NCI-H1417 (cell line): ENCODE results near the gene GFY.

ENCODE experiments used
- DNase-seq, 3 experiments: peaks; one replicate each; lab custom pipeline; 2025; lab: John Stamatoyannopoulos, UW

Gene GFY, protein sequence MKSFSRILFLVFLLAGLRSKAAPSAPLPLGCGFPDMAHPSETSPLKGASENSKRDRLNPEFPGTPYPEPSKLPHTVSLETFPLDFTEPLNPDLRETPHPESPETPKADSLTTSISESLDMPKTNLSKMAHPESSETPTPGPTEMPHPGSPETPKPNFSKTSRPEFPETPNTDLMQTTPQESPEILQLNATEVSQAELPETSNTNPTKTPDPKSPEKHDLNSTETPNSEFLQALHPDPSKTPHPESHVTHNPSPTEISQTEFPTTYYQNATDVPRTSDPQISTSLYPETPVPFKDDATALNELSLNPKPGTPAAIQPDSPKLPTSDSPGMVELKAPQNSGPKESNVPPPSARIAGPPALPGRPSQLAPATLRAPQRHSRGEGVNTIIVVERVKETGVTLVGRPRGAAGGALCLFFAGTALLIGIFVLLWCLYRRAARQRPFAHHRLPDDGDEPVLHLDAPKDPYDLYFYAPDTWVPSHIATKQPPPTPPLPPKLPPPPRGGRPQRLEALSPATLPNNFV

DNA sequence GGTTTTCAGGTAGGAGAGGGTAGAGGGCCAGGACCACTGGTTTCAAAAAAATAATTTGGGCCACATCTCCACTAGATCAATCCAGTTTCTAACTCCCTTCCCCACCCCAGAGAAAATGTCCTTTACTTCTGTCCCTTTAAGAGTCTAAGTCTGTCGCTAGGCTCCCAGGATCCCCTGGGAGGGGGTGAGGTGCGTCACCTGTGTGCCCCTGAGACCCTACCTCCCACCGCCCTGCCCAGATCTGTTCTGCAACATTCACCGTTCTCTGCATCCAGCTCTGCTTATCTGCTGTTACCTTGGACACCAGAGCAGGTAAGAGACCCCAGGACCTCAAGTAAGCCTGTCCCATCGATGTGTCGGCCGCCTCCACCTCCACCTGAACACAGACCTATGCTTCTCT is at the start of gene GFY:
Gene GFY (plus strand): TSS at position 211 of the 400 bp plus-strand sequence. CDS start 1,043 bp downstream, outside the sequence.
- no peak for DNase-seq

DNA sequence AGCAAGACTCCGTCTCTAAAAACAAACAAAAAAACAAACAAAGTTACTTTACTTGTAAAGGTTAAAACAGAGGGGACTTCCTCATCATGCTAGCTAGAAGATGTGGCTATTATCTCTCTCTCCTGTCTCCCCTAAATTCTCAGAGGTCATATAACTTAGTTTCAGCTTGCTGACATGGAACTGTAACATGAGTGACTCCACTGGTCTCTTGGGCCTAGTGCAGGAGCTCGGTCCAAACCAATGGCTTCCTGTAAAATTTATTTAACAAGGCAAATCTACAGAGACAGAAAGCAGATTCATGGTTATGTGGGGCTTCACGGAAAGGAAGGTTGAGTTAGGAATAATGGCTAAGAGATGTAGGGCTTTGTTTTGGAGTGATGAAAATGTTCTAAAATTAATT is 46.7 kb upstream of the GFY start:
- DNase-seq = no peak

DNA sequence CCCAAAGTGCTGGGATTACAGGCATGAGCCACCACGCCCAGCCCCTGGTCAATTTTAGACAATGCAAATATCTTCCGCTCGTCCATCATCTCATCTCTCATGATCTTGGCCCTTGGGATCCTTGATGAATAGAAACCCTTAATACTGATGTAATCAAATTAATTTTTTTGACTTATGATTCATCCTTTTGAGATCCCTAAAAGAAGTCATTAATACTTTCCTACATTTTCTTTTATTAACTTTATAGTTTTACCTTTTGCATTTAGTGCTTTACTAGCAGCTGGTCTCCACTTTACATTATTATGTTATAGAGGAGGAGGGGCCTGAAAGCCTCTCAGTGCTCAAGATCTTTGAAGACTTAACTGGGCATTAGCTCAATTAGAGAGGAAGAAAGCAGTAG is 44.8 kb upstream of the GFY start:
- no peak for DNase-seq

DNA sequence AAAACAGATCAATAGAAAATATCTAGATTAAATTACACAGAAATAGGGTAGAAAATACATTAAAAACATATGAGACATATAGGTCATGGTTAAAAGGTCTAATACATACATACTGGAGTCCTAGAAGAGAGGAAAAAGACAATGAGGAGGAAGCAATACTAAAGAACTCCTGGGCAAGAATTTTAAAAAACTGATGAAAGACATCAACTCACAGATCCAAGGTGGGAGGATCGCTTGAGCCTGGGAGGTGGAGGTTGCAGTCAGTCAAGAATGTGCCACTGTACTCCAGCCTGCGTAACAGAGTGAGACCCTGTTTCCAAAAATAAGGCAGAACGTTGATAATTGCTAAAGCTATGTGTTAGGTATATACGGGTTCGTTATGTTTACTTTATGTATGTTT is 42.5 kb upstream of the GFY start:
- no peak for DNase-seq

DNA sequence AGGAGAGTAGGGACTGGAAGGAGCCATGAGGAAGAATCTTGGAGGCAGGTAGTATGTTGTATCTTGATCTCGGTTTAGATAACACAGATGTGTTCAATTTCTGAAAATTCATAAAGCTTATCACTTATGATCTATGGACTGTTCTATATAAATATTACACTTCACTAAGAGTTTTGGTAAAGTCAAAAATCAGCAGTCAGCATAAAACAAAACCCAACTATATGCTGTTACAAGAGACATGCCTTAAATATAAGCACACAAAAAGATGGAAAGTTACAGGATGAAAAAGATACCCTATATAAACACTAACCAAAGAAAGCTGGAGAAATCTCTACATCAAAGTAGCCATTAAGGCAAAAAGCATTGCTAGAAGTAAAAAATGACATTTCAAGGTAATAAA is 41.6 kb upstream of the GFY start:
- DNase-seq = no peak

DNA sequence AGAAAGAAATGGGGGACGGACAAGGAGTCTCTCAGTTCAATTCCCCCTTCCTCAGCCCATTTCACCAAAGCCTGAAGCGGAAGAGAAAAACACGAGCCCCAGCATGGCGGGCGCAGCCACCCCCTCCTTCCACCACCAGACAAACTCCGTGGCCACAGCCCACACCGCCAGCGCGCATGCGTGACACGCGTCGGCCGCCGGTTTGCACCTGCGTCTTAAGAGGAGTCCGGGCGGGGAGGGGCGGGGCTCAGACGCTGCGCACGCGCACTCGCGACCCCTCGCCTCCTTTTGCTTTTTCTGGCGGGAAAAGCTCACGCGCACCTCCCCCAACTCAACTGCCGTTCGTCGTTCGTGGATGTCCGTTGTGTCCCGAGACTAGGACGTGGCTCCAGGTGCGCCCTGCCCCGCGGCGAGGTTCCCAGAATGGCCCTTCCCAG is 37.2 kb upstream of the GFY start, which contains the start of gene KASH5:
Gene KASH5 (plus strand): TSS at position 314 of the 437 bp plus-strand sequence. CDS start 2,635 bp downstream, outside the sequence.
- peak in 1 of 3 experiments; percentile 24 for DNase-seq

DNA sequence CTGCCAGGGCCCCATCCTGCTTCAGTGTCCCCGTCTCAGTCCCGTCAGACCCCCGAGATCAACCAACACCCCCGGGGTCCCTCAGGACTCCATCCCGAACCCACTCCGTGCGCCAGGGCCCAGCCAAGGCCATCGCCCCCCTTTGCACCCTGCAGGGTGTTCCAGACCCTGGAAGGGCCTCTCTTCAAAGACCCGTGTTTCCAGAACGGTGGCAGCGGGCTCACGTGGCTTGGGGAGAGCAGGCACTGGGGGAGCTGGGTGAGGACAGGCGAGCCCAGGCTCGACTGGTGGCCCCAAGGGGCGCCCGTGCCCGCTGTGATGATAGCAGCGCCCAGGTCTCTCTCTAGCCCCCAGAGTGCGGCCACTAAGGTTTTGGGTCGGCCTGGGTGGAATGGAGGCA is 35.8 kb upstream of the GFY start:
- no peak for DNase-seq

DNA sequence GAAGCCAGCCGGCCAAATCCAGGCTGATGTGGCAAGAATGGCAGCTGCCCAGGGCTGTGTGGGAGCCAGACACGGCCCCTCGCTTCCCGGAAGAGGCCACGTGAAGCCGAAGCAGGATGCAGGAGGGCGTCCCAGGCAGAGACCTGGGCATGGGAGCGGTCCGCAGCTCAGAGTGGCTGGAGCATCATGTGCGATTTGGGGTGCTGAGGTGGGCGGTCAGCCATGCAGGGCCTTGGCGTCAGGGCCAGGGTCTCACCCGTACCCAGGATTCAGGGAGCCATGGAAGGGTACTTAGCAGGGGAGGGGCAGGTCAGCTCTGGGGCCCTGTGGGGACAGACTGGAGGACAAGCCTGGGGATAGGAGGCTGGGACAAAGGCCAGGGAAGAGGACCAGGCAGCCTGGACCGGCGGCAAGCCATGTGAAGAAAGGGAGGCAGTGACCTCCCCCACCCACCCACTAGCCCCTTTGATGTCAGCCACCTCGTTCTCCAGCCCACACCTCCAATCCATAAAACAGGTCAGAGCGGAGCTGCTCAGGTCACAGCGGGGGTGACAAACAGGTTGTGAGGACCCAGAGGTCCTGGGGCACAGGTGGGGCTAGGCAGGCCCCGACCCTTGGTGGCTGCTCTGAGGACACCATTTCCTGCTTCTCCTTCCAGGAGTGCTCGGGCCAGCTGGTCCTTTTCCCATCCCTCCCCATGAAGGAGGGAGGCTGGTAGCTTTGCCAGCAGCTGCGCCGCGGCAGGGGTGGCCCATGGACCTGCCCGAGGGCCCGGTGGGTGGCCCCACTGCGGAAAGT is 34.9 kb upstream of the GFY start:
- peak in 1 of 3 experiments; percentile 43 for DNase-seq

DNA sequence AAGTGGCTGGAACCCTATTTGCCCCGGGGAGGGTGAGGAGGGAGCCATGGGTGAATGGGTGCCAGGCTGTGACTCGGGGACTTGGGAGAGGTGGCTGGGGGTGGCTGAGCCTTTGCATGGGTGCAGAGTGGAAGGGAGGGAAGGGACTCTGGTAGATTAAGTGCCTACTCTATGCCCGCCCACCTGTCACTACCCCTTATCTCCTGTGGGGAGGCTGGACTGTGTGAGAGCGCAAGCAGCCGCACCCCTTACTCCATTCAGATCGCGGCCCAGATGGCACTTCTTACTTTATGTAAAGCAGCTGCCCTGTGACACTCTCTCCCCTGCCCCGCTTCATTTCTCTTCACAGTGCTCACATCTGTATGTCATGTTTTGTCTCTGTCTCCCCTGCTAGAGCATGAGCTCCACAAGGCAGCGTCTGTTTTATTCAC is 34.2 kb upstream of the GFY start:
- DNase-seq = peak in 2 of 3 experiments; percentile 8 to 43

DNA sequence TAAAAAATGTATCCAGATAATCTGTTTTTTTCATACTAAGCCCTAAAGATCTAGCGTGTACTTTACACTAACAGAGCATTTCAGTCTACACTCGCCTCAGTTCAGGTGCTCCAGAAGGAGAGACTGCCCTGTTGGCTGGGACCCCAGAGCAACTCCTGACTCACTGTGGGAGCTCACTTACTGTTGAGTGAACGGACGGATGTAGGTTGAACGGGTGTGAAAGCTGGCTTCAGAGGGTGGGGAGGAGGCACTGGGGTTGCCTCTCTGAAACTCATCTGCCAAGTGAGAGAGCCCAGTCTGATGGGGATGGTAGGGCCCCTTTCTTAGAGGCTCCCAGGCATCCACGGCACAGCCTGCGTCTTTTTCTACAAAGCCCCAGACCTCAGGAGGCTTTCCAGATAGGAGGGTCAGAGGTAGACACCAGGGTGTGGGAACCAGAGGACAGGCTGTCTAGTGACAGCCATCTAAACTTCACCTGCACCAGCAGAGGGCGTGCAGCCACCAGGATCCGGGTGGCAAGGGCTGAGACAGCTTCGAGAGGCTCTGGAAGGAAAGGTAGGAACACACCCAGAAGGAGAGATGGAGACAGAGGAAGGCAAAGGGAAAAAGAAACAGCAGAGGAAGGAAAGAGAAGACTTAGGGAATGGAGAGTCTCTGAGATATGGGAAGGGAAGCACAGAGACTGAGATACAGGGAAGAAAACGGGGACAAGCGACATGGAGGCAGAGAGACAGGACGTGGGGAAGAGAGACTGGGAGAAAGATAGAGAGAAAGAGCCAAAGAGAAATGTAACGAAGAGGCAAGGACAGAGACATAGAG is 33.4 kb upstream of the GFY start:
- DNase-seq = peak; percentile 65 to 92 (median 83)

DNA sequence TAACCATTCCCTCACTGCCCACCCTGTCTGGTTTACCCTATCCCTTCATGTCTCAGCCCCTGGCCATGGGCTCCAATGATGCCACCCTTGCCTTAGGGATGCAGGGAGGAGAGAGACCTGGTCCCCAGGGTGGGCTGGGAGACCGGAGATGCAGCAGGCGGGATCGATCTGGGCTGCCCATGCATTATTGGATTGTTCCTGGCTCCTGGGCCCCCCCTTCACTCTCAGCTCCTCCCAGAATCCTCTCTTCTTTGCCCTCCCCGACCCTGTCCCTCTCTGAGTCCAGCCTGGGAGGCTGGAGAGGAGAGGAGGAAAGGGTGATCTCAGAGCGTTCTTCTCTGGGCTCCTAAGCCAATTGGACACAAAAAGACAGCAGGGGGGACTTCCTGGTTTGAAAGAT is 31.3 kb upstream of the GFY start:
- DNase-seq = no peak

DNA sequence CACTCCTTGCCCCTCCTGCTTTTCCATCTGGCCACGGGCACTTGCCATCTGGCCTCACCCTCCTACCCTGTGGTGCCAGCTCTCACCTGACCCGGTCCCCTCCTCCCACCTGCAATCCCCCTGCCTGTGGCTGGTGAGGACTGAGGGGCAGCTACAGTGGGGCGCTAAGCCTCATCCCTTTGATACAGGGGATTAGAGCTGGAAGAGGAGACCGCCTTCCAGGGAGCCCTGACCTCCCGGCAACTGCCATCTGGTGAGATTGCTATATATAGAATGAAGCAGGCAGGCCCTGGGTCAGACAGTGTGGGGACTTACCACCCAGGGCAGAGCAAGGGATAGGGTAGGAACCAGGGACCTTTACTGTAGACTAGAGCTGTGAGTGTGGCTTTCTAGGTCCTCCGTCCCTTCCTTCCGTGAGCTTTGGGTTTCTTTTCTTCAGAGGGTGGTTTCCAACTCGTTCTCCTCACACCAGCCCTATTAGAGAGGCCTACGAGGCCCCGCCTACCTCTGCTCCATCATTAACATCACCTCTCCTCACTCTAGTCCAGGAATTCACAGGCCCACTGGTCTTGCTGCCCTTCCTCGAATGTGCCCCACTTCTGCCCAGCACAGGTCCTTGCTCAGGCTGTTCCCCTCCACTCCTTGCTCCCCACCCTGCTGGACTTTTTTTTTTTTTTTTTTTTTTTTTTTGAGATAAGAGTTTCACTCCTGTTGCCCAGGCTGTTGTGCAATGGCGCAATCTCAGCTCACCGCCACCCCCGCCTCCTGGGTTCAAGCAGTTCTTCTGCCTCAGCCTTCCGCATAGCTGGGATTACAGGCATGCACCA is 29.4 kb upstream of the GFY start:
- DNase-seq = no peak

DNA sequence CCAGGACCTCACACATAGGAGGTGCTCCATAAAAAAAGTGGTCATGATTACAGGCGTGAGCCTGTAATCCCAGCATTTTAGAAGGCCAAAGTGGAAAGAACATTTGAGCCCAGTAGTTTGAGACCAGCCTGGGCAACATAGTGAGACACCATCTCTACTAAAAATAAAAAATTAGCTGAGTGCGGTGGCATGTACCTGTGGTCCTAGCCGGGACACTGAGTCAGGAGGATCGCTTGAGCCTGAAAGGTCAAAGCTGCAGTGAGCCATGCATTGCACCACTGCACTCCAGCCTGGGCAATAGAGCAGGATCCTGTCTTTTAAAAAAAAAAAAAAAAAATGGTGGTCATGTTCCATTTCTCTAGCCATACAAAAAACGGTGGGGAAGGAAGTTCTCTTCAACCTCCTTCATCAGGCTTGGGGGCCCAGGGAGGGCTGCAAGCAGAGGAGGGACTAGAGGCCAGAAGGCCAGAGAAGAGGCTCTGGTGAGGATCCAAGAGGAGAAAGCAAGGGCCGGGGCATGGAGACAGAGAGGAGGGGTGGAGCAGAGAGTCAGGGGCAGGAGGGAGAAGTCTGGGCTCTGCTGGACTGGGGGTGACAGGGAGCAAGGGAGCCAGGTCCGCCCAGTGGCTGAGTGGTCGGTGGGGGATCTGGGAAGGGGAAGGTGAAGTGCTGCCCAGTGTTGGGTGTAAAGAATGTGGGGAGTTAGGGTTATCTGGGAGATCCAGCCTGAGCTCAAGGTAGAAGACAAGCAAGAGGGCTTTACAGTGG is 28.3 kb upstream of the GFY start:
- no peak for DNase-seq

DNA sequence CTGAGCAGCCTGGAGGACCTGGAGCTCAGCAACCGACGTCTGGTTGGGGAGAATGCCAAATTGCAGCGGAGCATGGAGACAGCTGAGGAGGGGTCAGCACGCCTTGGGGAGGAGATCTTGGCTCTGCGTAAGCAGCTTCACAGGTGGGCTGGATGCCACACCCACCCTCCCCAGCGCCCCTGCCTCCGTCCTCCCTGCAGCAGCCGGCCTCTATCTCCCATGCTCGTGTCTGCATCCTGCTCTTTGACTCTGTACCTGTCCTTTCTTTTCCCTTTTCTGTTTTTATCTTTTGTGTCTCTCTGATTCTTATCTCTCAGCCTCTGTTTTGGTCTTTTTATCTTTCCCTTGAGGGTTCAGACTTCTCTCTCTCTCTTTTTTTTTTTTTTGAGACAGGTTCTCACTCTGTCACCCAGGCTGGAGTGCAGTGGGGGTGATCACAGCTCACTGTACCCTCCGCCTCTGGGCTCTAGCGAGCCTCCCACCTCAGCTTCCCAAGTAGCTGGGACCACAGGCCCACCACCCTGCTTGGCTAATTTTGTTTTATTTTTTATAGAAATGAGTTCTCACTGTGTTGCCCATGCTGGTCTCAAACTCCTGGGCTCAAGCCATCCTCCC is 27.1 kb upstream of the GFY start:
- DNase-seq = no peak

DNA sequence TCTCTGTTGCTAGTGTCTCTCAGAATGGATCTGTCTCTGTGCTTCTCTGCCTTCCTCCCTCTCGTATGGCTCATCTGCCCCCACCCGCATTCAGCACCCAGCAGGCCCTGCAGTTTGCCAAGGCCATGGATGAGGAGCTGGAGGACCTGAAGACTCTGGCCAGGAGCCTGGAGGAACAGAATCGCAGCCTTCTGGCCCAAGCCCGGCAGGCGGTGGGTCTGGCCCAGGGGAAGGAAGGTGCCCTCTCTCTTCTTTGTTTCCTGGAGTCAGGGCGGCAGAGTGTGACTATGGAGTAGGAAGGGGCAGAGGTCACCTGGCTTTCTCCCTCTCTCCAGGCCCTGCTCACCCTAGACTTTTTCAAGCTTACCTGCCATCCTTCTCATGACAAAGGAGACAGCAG is 26.3 kb upstream of the GFY start:
- no peak for DNase-seq

DNA sequence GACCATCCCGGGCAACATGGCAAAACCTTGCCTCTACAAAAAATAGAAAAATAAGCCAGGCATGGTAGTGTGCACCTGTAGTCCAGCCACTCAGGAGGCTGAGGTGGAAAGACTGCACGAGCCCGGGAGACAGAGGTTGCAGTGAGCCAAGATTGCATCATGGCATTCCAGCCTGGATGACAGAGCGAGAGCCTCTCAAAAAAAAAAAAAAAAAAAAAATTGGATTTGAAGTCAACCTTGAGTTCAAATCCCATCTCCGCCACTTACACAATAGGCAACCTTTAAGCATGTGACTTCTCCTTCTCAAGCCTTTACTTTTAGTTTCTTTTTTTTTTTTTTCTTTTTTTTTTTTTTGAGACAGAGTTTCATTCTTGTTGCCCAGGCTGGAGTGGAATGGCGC is 25.2 kb upstream of the GFY start:
- no peak for DNase-seq

DNA sequence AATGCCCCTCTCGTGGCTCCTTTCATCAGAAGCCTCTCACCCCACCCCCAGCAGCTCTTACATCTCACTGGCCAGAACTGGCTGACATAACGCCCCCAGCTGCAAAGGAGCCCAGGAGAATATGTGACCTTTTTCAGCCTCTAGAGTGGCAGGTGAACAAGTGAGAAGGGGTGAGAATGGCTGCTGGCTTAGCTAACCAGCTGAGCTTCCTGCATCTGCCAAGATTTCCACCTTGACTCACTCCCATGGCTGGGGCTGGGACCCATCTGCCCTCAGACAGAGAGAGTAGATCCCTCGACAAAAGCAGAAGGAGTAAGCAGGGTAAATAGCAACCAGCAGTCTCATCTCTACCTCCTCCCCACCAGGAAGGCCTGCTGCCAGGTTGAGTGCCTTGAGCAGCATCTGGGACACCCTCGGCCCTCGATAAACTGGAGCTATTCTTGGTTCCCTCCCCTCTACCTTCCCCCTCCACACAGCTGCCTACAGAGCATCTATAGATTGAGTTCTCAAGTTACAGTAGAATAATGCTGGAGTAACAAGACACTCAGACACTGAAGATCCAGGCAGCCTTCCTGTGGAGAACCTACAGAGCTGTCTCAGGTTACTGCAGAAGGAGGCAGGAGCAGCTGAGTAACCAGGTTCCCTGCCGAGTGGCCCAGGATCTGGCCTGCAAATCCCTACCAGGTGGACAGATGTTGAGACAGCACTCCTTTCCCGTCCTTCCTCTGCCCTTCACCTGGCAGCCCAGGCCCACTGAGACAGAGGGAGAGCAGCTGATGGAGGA is 21.6 kb upstream of the GFY start:
- DNase-seq = peak; percentile 45 to 98 (median 84)

DNA sequence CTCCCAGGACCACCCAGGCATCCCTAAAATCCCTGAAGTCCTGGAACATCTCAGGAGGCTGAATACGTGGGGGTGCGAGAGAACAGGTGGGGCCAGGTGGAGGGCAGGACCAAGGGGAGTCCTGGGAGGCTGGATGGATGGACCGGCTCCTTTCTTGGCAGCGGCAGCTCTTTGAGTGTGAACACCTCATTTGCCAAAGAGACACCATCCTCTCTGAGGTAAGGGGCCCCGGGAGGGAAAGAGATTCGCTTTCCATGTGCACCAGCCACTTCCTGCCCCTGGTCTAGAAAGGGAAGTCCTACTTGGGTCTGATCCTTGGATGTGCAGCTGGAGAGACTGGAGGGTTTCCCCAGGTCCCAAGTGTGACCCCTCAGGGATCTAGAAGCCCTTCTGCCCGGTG is 18.1 kb upstream of the GFY start:
- DNase-seq = no peak

DNA sequence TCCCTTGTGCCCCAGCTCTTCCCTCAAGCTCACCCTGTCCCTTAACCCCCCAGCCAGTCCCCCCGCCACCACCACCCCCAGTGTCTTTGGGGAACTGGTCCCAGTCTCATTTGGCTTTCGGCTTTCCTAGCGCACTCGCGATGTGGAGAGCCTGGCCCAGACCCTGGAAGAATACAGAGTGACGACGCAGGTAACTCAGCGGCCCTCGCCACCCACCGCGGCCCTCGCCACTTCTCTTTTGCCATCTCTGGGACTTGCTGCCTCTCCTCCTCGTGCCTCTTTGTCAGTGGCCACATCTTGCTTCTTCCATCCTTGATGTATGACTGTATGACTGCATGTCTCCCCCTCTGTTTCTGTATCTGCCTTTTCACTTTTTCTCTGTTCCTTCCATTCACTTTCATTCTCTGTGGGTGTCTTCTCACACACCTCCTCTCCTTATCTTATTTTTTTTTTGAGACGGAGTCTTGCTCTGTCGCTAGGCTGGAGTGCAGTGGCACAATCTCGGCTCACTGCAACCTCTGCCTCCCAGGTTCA is 17.6 kb upstream of the GFY start:
- no peak for DNase-seq
